HepG2 (cell line): ENCODE results near the gene P4HB. TPM values are rescaled to one million over a fixed set of nuclear protein-coding genes. Genes with fewer than 3 reads are reported as not detected.

Source experiments
- ATAC-seq: fragments of 200-7000 bp; cut with Tn5 transposase; 3 replicates; pipeline ENCODE4 v1.9.1; 2020; ENCODE audit warnings: mild to moderate bottlenecking, moderate library complexity
- BruUV-seq: library from RNA; stranded (reverse); fragments of 400-500 nt; replicated peaks from 2 replicates; lab custom pipeline; 2021; lab: Mats Ljungman, UMichigan
- CTCF ChIA-PET: fragments of 300-600 bp; formaldehyde crosslinking; extraction: SDS; loops from one replicate; lab custom pipeline; 2021; ENCODE audit warnings: low total read pairs, inconsistent platforms, low intra/inter-chr PET ratio; lab: Yijun Ruan, JAX
- POLR2A ChIA-PET: fragments of 350-600 bp; sonication (Branson Sonifier 250); formaldehyde crosslinking; loops from one replicate; lab custom pipeline; 2020; ENCODE audit warnings: antibody characterized with exemption, inconsistent platforms; lab: Yijun Ruan, JAX
- DNase-seq: peaks from one replicate; pipeline ENCODE4 v3.0.0-alpha.2; 2015; ENCODE audit warnings: low spot score
- FAIRE-seq: peaks from 3 replicates; lab custom pipeline; 2011; peaks lifted over from hg19 to GRCh38; lab: Jason Lieb, UNC
- H2AFZ ChIP-seq: one replicate; pipeline ENCODE4 v1.6.1; 2011; ENCODE audit warnings: low read length, inconsistent platforms
- H3K27ac ChIP-seq: fragments of 300-600 bp; 3 replicates; pipeline ENCODE4 v1.8.0; 2011; ENCODE audit warnings: mixed run types, mild to moderate bottlenecking, mixed read lengths, low read length, inconsistent platforms; ENCODE audit not compliant: insufficient read depth; ENCODE audit errors: extremely low read length
- H3K27me3 ChIP-seq, 2 experiments: fragments of 200-600 bp in 1 of 2; 2 replicates in 1 of 2; 3 replicates in 1 of 2; pipeline versions ENCODE4 v1.6.0 to v1.8.0; 2011; ENCODE audit warnings: low read length in 2 of 2, mild to moderate bottlenecking in 2 of 2, moderate library complexity in 2 of 2, inconsistent platforms in 1 of 2; ENCODE audit not compliant: insufficient read depth in 2 of 2, control insufficient read depth in 1 of 2
- H3K36me3 ChIP-seq, 2 experiments: fragments of 200-600 bp in 1 of 2; replicated peaks in 1 of 2; 2 replicates in 1 of 2; 3 replicates in 1 of 2; pipeline versions ENCODE4 v1.5.1 to v1.8.0; 2011; ENCODE audit warnings: low read length in 2 of 2, inconsistent platforms in 1 of 2; ENCODE audit not compliant: insufficient read depth in 2 of 2, control insufficient read depth in 1 of 2
- H3K4me1 ChIP-seq: 2 replicates; pipeline ENCODE4 v1.5.1; 2012; ENCODE audit warnings: low read length, inconsistent platforms; ENCODE audit not compliant: insufficient read depth
- H3K4me2 ChIP-seq: 2 replicates; pipeline ENCODE4 v1.6.0; 2011; ENCODE audit warnings: low read depth, low read length, inconsistent platforms
- H3K4me3 ChIP-seq, 3 experiments: fragments of 200-600 bp in 1 of 3; sonication (generic), shearing (Covaris generic) in 1 of 3; replicated peaks in 1 of 3; 2 replicates each; pipeline ENCODE4 v1.5.1; 2011 to 2016; ENCODE audit warnings: low read length in 3 of 3, inconsistent platforms in 2 of 3, low read depth in 2 of 3, mild to moderate bottlenecking in 2 of 3, control low read depth in 1 of 3, mixed read lengths in 1 of 3; ENCODE audit not compliant: insufficient read depth in 1 of 3
- H3K79me2 ChIP-seq: one replicate; pipeline ENCODE4 v1.6.1; 2011; ENCODE audit warnings: low read length, inconsistent platforms; ENCODE audit not compliant: insufficient read depth
- H3K9ac ChIP-seq: 2 replicates; pipeline ENCODE4 v1.6.0; 2011; ENCODE audit warnings: mild to moderate bottlenecking, low read depth, low read length, inconsistent platforms; ENCODE audit not compliant: insufficient read depth
- H3K9me3 ChIP-seq: 2 replicates; pipeline ENCODE4 v1.5.1; 2012; ENCODE audit warnings: mild to moderate bottlenecking, low read length
- H4K20me1 ChIP-seq: 2 replicates; pipeline ENCODE4 v1.6.0; 2011; ENCODE audit warnings: inconsistent platforms, mild to moderate bottlenecking, low read length, moderate library complexity; ENCODE audit not compliant: insufficient read depth
- CTCF ChIP-seq: sonication (generic); formaldehyde crosslinking; IDR thresholded peaks from 2 replicates; pipeline ENCODE4 v1.5.0; 2020; ENCODE audit warnings: mild to moderate bottlenecking, missing genetic modification reagents, moderate library complexity
- EP300 ChIP-seq, 3 experiments: sonication (generic) in 1 of 3; formaldehyde crosslinking in 1 of 3; IDR thresholded peaks; 2 replicates each; pipeline versions ENCODE4 v1.5.1 to v1.6.1; 2011 to 2020; ENCODE audit warnings: low read depth in 2 of 3, low read length in 2 of 3, borderline replicate concordance in 1 of 3, improper control_type of control experiment in 1 of 3, mild to moderate bottlenecking in 1 of 3, missing genetic modification reagents in 1 of 3, moderate library complexity in 1 of 3
- GPN1 ChIP-seq: sonication (generic); formaldehyde crosslinking; IDR thresholded peaks from 2 replicates; pipeline ENCODE4 v1.5.1; 2020; ENCODE audit warnings: missing genetic modification reagents, borderline replicate concordance
- RERE ChIP-seq: IDR thresholded peaks from 2 replicates; pipeline ENCODE4 v1.6.1; 2016; ENCODE audit warnings: low read depth, missing genetic modification reagents, missing compliant biosample characterization
- STAG1 ChIP-seq: sonication (generic); formaldehyde crosslinking; IDR thresholded peaks from 2 replicates; pipeline ENCODE4 v1.4.0; 2020; ENCODE audit warnings: missing genetic modification reagents
- TFDP1 ChIP-seq: IDR thresholded peaks from 2 replicates; pipeline ENCODE4 v1.6.1; 2016; ENCODE audit warnings: missing compliant biosample characterization, missing genetic modification reagents, borderline replicate concordance
- ZNF790 ChIP-seq: sonication (generic); formaldehyde crosslinking; IDR thresholded peaks from 2 replicates; pipeline ENCODE4 v1.8.0; 2022; ENCODE audit warnings: missing genetic modification reagents, mild to moderate bottlenecking, borderline replicate concordance
- ZNF883 ChIP-seq: sonication (generic); formaldehyde crosslinking; IDR thresholded peaks from 2 replicates; pipeline ENCODE4 v1.5.1; 2020; ENCODE audit warnings: mild to moderate bottlenecking, missing genetic modification reagents; ENCODE audit errors: not compliant biosample characterization
- WGBS: methylation state at CpG from one replicate; pipeline ENCODE4 v1.1.6; 2017; ENCODE audit warnings: low lambda C conversion rate; 5-methylcytosine and 5-hydroxymethylcytosine counted together
- in situ Hi-C: cut with HindIII; loops from 2 replicates; pipeline ENCODE4 v1.10.0; 2017; ENCODE audit warnings: low pct_unique_long_range_greater_than_20kb; ENCODE audit not compliant: extremely low pct_ligation_motif_present
- intact Hi-C: fragments of 100-400 bp; cut with micrococcal nuclease; formaldehyde crosslinking; loops from one replicate; pipeline ENCODE4 v1.10.0; 2022; ENCODE audit not compliant: unreplicated experiment
- polyA plus RNA-seq, 8 experiments: library from polyadenylated mRNA; depleted of rRNA in 3 of 8; stranded (reverse) in 7 of 8; unstranded in 1 of 8; fragments of >200 nt; fragmentation: Illumina TruSeq in 4 of 8; extraction: Trizol in 4 of 8; gene quantifications; 2 replicates each; pipeline versions ENCODE4 v1.2.1 to v1.2.3, GENCODE V29; 2011 to 2016; ENCODE audit warnings: low read depth in 4 of 8, missing spikeins in 1 of 8, mixed read lengths in 1 of 8; ENCODE audit not compliant: insufficient read depth in 1 of 8
- total RNA-seq, 5 experiments: library from RNA; depleted of rRNA; stranded (reverse); fragments of >200 nt; fragmentation: Illumina TruSeq; extraction: Trizol; gene quantifications; 2 replicates each; pipeline ENCODE4 v1.2.3, GENCODE V29; 2016; ENCODE audit warnings: low read depth in 1 of 5
- TF ChIP-seq, protein P1 (sequence below): IDR thresholded peaks from 2 replicates; pipeline ENCODE4 v1.6.1; 2016; ENCODE audit warnings: low read depth, control low read depth

Gene P4HB
- total and polyA plus RNA-seq, 2 of the 13 experiments (the other 11 are each of a cell fraction or from before 2014, with no cell fraction given): 185 to 782 TPM

DNA sequence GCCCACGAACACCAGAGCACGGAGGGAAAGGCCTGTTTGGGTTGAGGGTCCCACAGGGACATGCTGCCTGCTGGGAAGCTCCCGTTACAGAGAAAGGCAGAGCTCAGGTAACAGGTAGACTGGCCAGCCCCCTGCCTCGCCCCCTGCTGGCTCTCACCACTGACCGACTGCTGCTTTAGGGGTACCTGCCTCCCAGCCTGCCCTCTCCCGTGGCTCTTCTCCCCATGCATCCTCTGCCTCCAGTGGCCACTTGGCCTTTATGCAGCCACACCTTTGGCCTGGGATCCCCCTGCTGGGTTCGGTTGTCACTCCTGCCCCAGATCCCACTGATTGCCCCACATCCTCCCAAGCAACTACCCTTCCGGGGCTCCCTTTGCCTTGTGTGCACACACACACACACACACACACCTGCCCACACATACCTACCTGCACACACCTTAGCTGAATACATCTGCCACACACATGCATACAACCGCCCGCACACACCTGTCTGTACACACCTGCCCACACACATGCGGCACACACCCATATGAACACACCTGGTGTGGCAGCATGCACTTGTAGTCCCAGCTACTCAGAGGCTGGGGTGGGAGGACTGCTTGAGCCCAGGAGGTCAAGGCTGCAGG lies 34.4 kb downstream of the P4HB start:
- DNase-seq (peak; percentile 56), FAIRE-seq (peak; percentile 37), ATAC-seq (peak; percentile 55)
- CTCF ChIA-PET: interaction anchor here (1.0 kb wide), 1 partner anchor 34 kb away, joined by 3 read pairs; no protein-coding TSS in a partner anchor
- in situ Hi-C loops: no loop called here
- intact Hi-C loops: no loop called here
- Histone ChIP-seq H3K4me3 (no peak overlapping the region), H3K9me3 (no peaks in the 10 kb centered on the region), H3K27ac (no peak overlapping the region), H3K79me2 (peaks cover 3% of the 10 kb centered on the region), H3K36me3 (peaks cover 2 to 6% of the 10 kb centered on the region in 2 experiments; a peak in 2 of 5 replicates), H2AFZ (no peak overlapping the region), H3K4me2 (no peak overlapping the region), H3K9ac (peak overlapping the region; percentile 2; the same call in 1 of the 2 replicates), H3K27me3 (no peaks in the 10 kb centered on the region; a peak in 1 of 5 replicates), H3K4me1 (peaks cover 31% of the 10 kb centered on the region), H4K20me1 (no peaks in the 10 kb centered on the region; the same call in 1 of the 2 replicates)
- 74% methylated on average over 11 of the region's 11 CpGs for WGBS
- no TSS peak for BruUV-seq
- POLR2A ChIA-PET: interaction anchor here (1.0 kb wide), 1 partner anchor 13 kb away, joined by 3 read pairs; no protein-coding TSS in a partner anchor
- peak; percentile 61 for TF ChIP-seq CTCF (CRISPR knock-in tag)
- TF ChIP-seq TFDP1 (CRISPR knock-in tag): no peak
- TF ChIP-seq ZNF883: no peak
- no peak for TF ChIP-seq EP300 (IDR thresholded peaks at IDR 0.05; ENCODE audit: low read depth in 2 of 2, low read length in 2 of 2)
- no peak for TF ChIP-seq EP300 (CRISPR knock-in tag; IDR thresholded peaks at IDR 0.05; ENCODE audit: borderline replicate concordance)
- peak; percentile 38 for TF ChIP-seq STAG1 (CRISPR knock-in tag)
- TF ChIP-seq, protein P1, sequence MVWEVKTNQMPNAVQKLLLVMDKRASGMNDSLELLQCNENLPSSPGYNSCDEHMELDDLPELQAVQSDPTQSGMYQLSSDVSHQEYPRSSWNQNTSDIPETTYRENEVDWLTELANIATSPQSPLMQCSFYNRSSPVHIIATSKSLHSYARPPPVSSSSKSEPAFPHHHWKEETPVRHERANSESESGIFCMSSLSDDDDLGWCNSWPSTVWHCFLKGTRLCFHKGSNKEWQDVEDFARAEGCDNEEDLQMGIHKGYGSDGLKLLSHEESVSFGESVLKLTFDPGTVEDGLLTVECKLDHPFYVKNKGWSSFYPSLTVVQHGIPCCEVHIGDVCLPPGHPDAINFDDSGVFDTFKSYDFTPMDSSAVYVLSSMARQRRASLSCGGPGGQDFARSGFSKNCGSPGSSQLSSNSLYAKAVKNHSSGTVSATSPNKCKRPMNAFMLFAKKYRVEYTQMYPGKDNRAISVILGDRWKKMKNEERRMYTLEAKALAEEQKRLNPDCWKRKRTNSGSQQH: no peak
- TF ChIP-seq ZNF790 (CRISPR knock-in tag): no peak
- no peak for TF ChIP-seq GPN1 (CRISPR knock-in tag)
- TF ChIP-seq RERE (CRISPR knock-in tag): no peak
